HEK293 (cell line): ENCODE measurements around the gene ABCG4.

Experiments
- FEZF1 ChIP-seq: fragments of 450-650 bp; formaldehyde crosslinking; IDR thresholded peaks from 2 replicates; pipeline ENCODE4 v1.5.1; 2016; ENCODE audit warnings: missing biosample characterization, missing genetic modification characterization
- YY1 ChIP-seq: fragments of 450-650 bp; formaldehyde crosslinking; IDR thresholded peaks from 2 replicates; pipeline ENCODE4 v1.5.1; 2018; ENCODE audit warnings: missing biosample characterization, missing genetic modification characterization
- ZBTB8A ChIP-seq: fragments of 450-650 bp; formaldehyde crosslinking; IDR thresholded peaks from 2 replicates; pipeline ENCODE4 v1.5.1; 2016; ENCODE audit warnings: missing biosample characterization, missing genetic modification characterization
- ZNF23 ChIP-seq: fragments of 450-650 bp; formaldehyde crosslinking; IDR thresholded peaks from 2 replicates; pipeline ENCODE4 v1.5.1; 2016; ENCODE audit warnings: missing biosample characterization, missing genetic modification characterization, borderline replicate concordance
- ZNF274 ChIP-seq, 2 experiments: fragments of 200-500 bp in 1 of 2; fragments of 450-650 bp in 1 of 2; sonication (Bioruptor generic) in 1 of 2; formaldehyde crosslinking in 1 of 2; IDR thresholded peaks; 2 replicates each; pipeline versions ENCODE4 v1.5.1 to v1.6.1; 2014 to 2016; ENCODE audit warnings: borderline replicate concordance in 1 of 2, inconsistent platforms in 1 of 2, low read length in 1 of 2, missing biosample characterization in 1 of 2, missing genetic modification characterization in 1 of 2
- ZNF341 ChIP-seq: fragments of 450-650 bp; formaldehyde crosslinking; IDR thresholded peaks from 2 replicates; pipeline ENCODE4; 2016; ENCODE audit warnings: low read depth, missing biosample characterization, missing genetic modification characterization
- ZNF707 ChIP-seq: fragments of 450-650 bp; formaldehyde crosslinking; IDR thresholded peaks from 2 replicates; pipeline ENCODE4 v1.5.1; 2016; ENCODE audit warnings: missing biosample characterization, missing genetic modification characterization
- TF ChIP-seq, protein P1 (sequence below): fragments of 450-650 bp; formaldehyde crosslinking; IDR thresholded peaks from 2 replicates; pipeline ENCODE4 v1.5.1; 2016; ENCODE audit warnings: missing biosample characterization, missing genetic modification characterization
- TF ChIP-seq, protein P2 (sequence below): fragments of 450-650 bp; formaldehyde crosslinking; IDR thresholded peaks from 2 replicates; pipeline ENCODE4 v1.5.1; 2016; ENCODE audit warnings: missing biosample characterization, missing genetic modification characterization
- TF ChIP-seq, protein P3 (sequence below): fragments of 450-650 bp; formaldehyde crosslinking; optimal IDR thresholded peaks from 2 replicates; pipeline ENCODE3; 2016; ENCODE audit warnings: missing biosample characterization, mild to moderate bottlenecking, missing genetic modification characterization

DNA sequence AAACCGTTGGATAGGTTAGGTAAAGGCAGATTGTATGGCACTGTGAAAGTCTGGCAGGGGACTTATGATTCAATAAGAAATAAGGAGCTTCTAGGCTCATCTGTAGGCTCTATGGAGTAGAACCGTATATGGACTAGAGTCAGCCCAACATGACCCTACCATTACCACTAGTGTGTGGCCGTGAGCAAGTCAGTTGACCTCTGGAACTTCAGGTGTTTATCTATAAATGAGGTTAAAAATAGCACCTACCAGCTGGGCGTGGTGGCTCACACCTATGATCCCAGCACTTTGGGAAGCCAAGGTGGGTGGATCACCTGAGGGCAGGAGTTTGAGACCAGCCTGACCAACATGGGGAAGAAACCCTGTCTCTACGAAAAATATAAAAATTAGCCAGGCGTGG lies 23.0 kb upstream of the ABCG4 start:
- TF ChIP-seq, protein P1, sequence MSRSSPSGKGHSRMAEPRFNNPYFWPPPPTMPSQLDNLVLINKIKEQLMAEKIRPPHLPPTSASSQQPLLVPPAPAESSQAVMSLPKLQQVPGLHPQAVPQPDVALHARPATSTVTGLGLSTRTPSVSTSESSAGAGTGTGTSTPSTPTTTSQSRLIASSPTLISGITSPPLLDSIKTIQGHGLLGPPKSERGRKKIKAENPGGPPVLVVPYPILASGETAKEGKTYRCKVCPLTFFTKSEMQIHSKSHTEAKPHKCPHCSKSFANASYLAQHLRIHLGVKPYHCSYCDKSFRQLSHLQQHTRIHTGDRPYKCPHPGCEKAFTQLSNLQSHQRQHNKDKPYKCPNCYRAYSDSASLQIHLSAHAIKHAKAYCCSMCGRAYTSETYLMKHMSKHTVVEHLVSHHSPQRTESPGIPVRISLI (tag by site-specific recombination), result no peak
- TF ChIP-seq ZNF341 (tag by site-specific recombination) (no peak), FEZF1 (tag by site-specific recombination) (no peak), ZNF707 (tag by site-specific recombination) (no peak), ZNF23 (tag by site-specific recombination) (no peak), YY1 (tag by site-specific recombination) (no peak), ZNF274 (IDR thresholded peaks at IDR 0.05; ENCODE audit: low read length) (no peak), ZNF274 (tag by site-specific recombination; IDR thresholded peaks at IDR 0.05; ENCODE audit: borderline replicate concordance) (no peak), ZBTB8A (tag by site-specific recombination) (no peak)
- TF ChIP-seq, protein P2, sequence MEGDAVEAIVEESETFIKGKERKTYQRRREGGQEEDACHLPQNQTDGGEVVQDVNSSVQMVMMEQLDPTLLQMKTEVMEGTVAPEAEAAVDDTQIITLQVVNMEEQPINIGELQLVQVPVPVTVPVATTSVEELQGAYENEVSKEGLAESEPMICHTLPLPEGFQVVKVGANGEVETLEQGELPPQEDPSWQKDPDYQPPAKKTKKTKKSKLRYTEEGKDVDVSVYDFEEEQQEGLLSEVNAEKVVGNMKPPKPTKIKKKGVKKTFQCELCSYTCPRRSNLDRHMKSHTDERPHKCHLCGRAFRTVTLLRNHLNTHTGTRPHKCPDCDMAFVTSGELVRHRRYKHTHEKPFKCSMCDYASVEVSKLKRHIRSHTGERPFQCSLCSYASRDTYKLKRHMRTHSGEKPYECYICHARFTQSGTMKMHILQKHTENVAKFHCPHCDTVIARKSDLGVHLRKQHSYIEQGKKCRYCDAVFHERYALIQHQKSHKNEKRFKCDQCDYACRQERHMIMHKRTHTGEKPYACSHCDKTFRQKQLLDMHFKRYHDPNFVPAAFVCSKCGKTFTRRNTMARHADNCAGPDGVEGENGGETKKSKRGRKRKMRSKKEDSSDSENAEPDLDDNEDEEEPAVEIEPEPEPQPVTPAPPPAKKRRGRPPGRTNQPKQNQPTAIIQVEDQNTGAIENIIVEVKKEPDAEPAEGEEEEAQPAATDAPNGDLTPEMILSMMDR (tag by site-specific recombination), result no peak
- TF ChIP-seq, protein P3, sequence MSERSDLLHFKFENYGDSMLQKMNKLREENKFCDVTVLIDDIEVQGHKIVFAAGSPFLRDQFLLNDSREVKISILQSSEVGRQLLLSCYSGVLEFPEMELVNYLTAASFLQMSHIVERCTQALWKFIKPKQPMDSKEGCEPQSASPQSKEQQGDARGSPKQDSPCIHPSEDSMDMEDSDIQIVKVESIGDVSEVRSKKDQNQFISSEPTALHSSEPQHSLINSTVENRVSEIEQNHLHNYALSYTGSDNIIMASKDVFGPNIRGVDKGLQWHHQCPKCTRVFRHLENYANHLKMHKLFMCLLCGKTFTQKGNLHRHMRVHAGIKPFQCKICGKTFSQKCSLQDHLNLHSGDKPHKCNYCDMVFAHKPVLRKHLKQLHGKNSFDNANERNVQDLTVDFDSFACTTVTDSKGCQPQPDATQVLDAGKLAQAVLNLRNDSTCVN (tag by site-specific recombination), result no peak
